NCI-H1436 (cell line): ENCODE measurements around the gene EDDM13.
"Not testable (repeated sequence)": the region's sequence is repeated elsewhere in the genome, so short reads cannot be mapped to it uniquely, and the experiment has no call there.

ENCODE experiments used
- DNase-seq: peaks from one replicate; lab custom pipeline; 2025; lab: John Stamatoyannopoulos, UW

The EDDM13 gene

GRCh38 chr19:56295531-56296455 is 23.2 kb downstream of the EDDM13 start:
- DNase-seq: no peak

- no peak for DNase-seq
These were observed 24.5 kb downstream of the EDDM13 start for GRCh38 chr19:56297010-56297409.

- DNase-seq: no peak
These were observed 27.1 kb downstream of the EDDM13 start for GRCh38 chr19:56299688-56300087.

- no peak for DNase-seq
These were observed 28.6 kb downstream of the EDDM13 start for GRCh38 chr19:56301155-56301554.

- no peak for DNase-seq
These were observed 29.5 kb downstream of the EDDM13 start for GRCh38 chr19:56301886-56302620.

- no peak for DNase-seq
These were observed 31.7 kb downstream of the EDDM13 start for GRCh38 chr19:56304243-56304642.

- no peak for DNase-seq
These were observed 33.5 kb downstream of the EDDM13 start for GRCh38 chr19:56306016-56306415.

GRCh38 chr19:56307062-56307461 is 34.5 kb downstream of the EDDM13 start:
- not testable (repeated sequence) for DNase-seq

GRCh38 chr19:56308792-56309191 is 36.2 kb downstream of the EDDM13 start:
- DNase-seq: no peak

GRCh38 chr19:56309511-56310185 is 37.1 kb downstream of the EDDM13 start:
- DNase-seq: peak; percentile 24

- no peak for DNase-seq
These were observed 37.9 kb downstream of the EDDM13 start for GRCh38 chr19:56310462-56310861.

GRCh38 chr19:56312342-56312741 is 39.8 kb downstream of the EDDM13 start:
- no peak for DNase-seq

- no peak for DNase-seq
These were observed 40.5 kb downstream of the EDDM13 start for GRCh38 chr19:56312787-56313657.

- no peak for DNase-seq
These were observed 41.5 kb downstream of the EDDM13 start for GRCh38 chr19:56314018-56314380.

GRCh38 chr19:56314381-56315076 is 42.0 kb downstream of the EDDM13 start, which contains the start of gene ZSCAN5A:
Gene ZSCAN5A, minus strand, starts transcription at chr19:56314839. Its CDS starts 89,793 bp downstream, at chr19:56225046.
- DNase-seq: peak; percentile 97

- peak; percentile 99 for DNase-seq
These were observed 42.7 kb downstream of the EDDM13 start for GRCh38 chr19:56315077-56315828.

- DNase-seq: no peak
These were observed 44.2 kb downstream of the EDDM13 start for GRCh38 chr19:56316728-56317127.

GRCh38 chr19:56317749-56318148 is 45.2 kb downstream of the EDDM13 start:
- no peak for DNase-seq

- DNase-seq: no peak
These were observed 47.4 kb downstream of the EDDM13 start for GRCh38 chr19:56319991-56320390.
